NCI-H774 (cell line): ENCODE measurements around the gene ROPN1L.
"Not testable (repeated sequence)": the region's sequence is repeated elsewhere in the genome, so short reads cannot be mapped to it uniquely, and the experiment has no call there.

Experiments
- DNase-seq: peaks from one replicate; lab custom pipeline; 2025; lab: John Stamatoyannopoulos, UW

The ROPN1L gene

GRCh38 chr5:10441083-10441991 lies at the start of gene ROPN1L:
ROPN1L (plus strand) TSS chr5:10441879; CDS start chr5:10442168, 289 bp downstream.
- DNase-seq = peak; percentile 91

GRCh38 chr5:10392567-10393328 lies 48.9 kb upstream of the ROPN1L start:
- DNase-seq = not testable (repeated sequence)

GRCh38 chr5:10393491-10393890 lies 48.2 kb upstream of the ROPN1L start:
- DNase-seq = no peak

DNA sequence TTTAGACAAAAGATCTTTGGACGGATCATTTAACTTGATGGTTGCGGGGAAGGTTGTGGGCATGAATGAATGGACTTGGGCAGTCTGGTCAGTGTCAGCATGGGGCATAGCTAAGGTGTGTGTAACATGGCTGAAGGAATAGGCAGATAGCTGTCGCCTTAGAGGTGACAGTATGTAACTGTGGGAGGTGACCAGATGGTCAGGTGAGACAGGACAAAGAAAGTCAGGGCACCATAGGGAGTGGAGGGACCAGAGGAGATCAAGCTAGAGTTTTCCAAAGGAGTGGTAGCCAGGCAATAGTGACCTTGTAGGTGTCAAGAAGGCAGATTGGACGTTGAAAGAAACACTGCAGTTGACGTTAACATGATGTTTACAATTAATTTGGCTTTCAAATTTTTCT lies 45.1 kb upstream of the ROPN1L start:
- no peak for DNase-seq

DNA sequence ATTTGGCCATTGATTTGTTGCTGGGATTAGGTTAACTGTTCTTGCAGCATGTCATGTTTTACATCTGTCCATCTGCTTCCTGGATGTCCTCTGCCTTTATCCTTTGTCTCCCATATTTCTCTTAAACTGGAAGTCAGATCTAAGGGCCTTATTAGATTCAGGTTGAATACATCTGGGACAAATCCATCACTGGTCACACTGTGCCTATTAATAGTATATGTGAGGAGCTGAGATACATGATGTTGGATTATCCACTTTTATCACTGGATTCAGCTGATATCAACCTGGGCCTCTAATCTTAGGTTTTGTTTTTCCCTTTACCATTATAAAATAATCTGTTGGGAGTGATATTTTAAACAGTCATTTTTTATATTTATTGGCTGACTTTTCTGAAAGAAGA lies 41.8 kb upstream of the ROPN1L start:
- DNase-seq = no peak

GRCh38 chr5:10400411-10400810 lies 41.3 kb upstream of the ROPN1L start:
- DNase-seq = no peak

GRCh38 chr5:10400831-10401230 lies 40.8 kb upstream of the ROPN1L start:
- DNase-seq = no peak

GRCh38 chr5:10401498-10401897 lies 40.2 kb upstream of the ROPN1L start:
- DNase-seq = no peak

GRCh38 chr5:10403829-10404228 lies 37.9 kb upstream of the ROPN1L start:
- DNase-seq = no peak

GRCh38 chr5:10406651-10407050 lies 35.0 kb upstream of the ROPN1L start:
- DNase-seq = no peak

- no peak for DNase-seq
Measured at GRCh38 chr5:10409504-10409903, 32.2 kb upstream of the ROPN1L start.

- DNase-seq = no peak
Measured at GRCh38 chr5:10410662-10411061, 31.0 kb upstream of the ROPN1L start.

- DNase-seq = no peak
Measured at GRCh38 chr5:10411336-10411735, 30.3 kb upstream of the ROPN1L start.

DNA sequence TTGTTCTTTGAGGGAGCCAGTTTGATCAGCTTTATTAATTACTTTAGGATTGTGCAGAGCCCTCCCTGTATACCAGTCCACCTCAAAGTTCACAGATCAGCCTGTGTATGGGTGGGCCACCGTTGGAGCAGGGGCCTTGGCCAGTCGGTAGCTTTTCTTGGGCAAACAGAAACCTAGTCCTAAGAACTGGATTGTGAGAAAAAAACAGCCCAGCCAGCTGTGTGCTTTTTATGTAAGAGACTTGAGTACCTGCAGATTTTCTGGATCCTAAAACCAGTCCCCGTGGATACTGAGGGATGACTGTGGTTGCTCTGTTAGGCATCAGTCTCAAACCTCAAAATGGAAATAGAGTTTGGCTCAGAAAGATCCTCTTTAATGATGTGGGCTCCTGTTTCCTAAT lies 24.8 kb upstream of the ROPN1L start:
- no peak for DNase-seq

DNA sequence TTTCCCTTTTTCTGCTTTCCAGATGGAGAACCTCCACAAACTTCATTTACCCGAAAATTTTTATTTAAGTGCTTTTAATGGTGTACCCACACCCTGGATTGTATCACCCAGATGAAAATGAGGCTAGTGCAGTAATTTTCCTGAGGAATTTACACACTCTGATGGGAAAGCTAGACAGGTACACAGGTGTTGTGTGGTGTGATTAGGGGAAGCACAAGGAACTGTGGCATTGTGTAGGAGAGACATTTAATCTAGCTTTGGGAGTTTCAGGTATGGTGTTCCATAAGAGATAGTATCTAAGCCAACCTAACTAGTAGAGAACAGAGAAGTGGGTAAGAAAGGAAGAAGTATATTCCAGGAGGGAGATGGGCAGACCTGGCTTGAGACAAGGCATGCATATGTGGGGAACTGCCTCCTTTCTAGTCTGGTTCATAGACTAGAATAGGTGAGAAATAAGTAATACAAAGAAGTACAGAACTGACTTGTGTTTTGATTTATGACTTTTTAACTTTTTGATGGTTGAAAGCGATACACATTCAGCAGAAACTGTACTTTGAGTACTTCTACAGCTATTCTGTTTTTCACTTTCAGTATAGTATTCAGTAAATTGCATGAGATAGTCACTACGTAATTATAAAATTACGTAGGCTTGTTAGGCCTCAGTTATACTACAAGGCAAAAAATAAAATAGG lies 22.9 kb upstream of the ROPN1L start:
- no peak for DNase-seq

DNA sequence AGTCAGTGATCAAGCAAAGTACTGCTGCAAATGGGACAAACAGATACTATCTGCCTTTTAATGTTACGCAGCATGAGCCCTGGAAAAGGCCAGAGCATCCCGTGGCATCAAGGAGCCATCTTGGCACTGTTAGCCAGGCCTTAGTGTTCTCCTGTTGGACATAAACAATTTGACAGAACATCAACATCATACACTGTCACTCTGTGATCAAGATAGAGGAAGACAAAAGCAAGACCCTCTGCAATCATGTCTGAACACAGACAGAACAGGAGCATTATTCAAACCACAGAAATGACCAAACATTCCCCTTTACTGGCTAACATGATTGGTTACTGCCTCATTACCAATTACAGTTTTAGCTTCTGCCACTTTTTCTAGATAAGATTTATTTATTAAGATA lies 21.2 kb upstream of the ROPN1L start:
- no peak for DNase-seq

GRCh38 chr5:10420932-10421331 lies 20.7 kb upstream of the ROPN1L start:
- DNase-seq = no peak

DNA sequence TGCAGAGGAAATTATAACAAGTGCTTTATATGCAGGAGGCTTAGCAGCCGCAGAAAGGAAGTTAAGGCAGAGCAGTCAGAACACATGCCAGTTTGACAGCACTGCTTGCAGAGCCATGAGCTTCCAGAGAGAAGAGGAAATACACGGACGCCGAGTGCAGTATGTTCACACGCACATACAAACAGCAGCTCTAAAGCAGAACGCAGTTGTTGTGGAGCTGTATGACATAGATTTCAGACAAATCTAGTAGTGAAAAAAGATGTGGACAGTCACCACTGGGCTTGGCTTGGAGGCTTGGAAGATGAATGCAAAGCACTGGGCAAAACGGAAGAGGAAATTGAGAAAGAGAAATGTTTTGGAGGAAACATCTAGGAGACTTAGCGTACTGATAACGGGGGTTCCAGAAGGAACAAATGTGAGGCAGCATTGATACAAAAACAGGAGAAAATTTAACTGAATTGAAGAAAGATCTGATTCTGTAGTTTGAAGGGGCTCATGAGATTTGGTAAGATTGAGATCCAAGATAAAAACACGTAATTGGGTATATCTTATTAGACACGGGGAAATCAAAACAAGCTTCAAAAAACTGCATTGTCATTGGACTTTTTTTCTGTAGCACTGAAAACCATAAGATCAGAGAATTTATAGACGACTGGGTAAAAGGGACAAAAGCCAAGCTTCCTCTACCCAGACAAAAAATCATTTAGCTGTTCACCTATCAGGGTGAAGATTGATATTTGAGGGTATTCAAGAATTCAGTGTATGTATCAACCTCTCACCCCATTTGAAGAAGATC lies 19.6 kb upstream of the ROPN1L start:
- DNase-seq = no peak

GRCh38 chr5:10423022-10423421 lies 18.7 kb upstream of the ROPN1L start:
- no peak for DNase-seq

- DNase-seq = peak; percentile 16
Measured at GRCh38 chr5:10424124-10424731, 17.5 kb upstream of the ROPN1L start.

DNA sequence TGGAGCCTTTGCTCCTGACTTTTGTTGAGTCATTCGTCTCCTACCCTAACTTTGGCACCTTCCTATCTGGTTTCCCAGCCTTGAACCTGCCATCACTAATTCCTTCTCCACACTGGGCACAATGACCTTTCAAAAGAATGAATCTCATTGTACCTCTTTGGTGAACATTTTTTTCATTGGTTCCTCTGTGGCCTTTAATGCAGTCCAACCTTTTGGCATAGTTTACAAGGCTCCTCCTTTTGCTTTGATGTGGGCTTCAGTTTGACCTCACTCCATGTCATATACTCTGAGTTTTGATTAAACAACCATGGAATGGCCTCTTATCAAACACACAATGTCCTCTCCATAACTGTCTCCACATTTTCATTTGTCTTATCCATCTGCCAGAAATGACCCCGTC lies 14.5 kb upstream of the ROPN1L start:
- DNase-seq = no peak
